HG03342 (cell line): ENCODE measurements around the gene DLGAP1.

Experiments
- ATAC-seq: cut with Tn5 transposase; IDR thresholded peaks from one replicate; pipeline ENCODE4 v1.9.1; 2021; ENCODE audit warnings: mild to moderate bottlenecking, moderate library complexity; ENCODE audit not compliant: unreplicated experiment

The DLGAP1 gene

GRCh38 chr18:3747176-3747973 is 707.7 kb downstream of the DLGAP1 start:
- no peak for ATAC-seq

GRCh38 chr18:3742541-3742940 is 712.6 kb downstream of the DLGAP1 start:
- ATAC-seq = no peak

- no peak for ATAC-seq
Observed at GRCh38 chr18:3741333-3741732, 713.8 kb downstream of the DLGAP1 start.

- no peak for ATAC-seq
Observed at GRCh38 chr18:3728704-3729437, 726.2 kb downstream of the DLGAP1 start.

DNA sequence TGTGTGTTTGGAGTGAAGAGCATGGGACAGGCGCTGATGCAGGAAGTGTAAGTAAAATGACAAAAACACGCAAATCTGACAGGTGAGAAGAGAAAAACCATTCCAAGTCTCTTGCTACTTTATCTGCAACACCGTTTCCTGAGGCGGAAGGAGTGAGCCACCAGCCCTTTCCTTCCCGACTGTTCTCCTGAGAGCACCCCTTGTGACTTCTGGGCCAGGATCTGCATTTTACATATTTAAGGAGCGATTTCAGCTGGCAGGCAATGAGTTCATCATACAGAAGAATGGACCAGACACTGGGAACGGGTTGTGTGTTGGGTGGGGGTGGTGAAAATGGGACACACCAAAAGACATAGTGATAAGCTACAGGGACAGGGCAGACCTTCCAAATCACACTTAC is 727.8 kb downstream of the DLGAP1 start:
- ATAC-seq = no peak

DNA sequence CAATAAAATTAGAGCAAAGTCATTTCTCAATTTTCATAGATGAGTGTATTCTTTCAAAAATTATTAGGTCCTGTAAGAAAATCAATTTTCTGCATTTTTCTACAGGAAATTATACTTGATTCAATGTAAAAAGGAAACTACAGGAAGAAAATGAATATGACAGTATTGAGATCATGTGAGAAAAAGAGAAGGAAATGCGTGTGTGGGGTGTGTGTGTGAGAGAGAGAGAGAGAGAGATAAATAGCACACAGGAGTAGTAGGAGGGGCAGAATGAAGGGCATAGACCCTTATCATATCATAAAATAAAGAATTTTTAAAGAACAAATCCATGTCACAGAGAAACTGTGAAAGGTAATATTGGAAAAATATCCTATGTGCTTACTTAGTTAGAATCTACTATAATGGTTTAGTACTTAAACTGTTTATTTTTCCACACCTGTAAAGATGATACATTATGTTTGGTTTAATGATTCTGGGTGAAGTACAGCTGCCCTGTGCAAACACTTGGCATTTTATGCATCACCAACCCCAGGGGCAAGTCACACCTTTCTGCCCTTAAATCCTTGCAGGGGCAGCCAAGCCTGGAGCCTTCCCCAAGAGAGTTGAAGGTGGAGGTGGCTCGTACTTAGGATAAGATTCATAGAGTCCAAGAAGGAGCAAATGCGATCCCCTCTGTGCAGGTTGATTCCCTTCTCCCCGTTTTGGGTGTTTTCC is 728.7 kb downstream of the DLGAP1 start:
- ATAC-seq = no peak

GRCh38 chr18:3725115-3725514 is 730.0 kb downstream of the DLGAP1 start:
- ATAC-seq = no peak

DNA sequence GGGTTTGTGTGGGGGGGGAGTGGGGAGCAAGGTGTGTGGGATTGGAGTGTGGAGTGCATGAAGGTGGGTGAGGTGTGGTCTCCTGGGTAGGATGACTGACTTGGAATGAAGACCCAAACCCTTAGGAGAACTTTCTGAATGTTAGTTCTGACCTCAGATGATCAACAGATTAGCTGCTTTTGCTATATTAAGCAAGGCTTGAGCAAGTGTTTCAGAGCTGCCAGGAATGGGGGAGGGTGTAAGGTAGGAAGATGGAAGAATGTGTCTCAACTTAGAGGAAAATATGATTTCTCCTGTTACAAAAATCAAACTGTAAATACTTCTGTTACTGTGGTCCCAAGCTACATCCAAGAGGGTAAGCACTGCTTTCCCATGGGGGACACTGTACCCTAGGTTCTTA is 731.6 kb downstream of the DLGAP1 start:
- ATAC-seq = no peak

DNA sequence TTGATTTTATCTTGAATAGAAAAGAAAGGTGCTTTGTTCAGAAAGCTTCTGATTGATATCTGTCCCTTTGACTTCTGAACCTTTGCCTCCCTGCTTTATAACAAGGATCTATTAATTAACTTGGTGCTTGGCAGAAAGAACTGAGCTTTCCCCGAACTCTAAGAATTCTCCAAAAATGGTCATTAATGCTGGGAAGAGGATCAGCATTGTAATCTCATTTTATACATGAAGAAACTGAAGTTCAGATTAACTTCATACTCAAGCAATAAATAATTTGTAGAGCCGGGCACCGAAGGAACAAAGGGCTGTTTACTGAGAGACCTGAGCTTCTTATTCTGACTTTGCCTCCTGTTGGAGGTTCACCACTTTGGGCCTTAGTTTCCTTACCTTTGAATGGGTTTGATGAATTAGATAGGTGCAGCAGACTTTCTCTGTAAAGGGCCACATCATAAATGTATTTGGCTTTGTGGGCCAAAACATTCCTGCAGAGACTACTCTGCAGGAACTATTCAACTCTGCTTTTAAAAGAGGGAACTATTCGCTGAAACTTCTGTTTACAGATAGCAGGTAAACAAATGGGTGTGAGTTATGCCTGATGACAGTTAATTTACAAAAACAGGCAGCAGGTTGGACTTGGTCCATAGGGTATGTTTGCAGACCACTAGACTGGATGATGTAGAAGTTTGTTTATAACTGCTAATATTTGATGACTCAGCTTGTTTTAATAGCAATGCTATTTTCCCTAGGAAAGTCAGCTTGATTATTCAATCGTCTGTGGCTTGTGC is 732.3 kb downstream of the DLGAP1 start:
- no peak for ATAC-seq

- no peak for ATAC-seq
Observed at GRCh38 chr18:3721771-3722648, 733.1 kb downstream of the DLGAP1 start.

GRCh38 chr18:3720818-3721545 is 734.1 kb downstream of the DLGAP1 start:
- ATAC-seq = no peak

DNA sequence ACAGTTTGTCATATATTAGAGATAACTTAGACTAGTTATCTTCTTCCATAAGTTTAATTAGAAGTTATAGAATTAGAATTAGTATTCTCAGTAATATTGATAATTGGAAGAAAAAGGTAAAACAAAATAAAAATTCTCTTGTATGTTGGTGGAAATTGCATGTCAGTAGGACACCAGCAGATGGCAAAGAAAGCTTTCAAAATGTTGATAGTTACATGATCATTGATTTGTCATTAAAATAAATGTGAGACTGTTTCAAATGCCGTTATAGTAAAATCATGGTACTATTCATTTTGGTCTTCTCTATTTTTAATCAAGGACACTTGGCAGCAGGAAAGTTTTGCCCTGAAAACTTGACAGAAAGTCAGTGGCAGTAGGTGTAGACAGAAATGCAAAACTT is 734.9 kb downstream of the DLGAP1 start:
- no peak for ATAC-seq

DNA sequence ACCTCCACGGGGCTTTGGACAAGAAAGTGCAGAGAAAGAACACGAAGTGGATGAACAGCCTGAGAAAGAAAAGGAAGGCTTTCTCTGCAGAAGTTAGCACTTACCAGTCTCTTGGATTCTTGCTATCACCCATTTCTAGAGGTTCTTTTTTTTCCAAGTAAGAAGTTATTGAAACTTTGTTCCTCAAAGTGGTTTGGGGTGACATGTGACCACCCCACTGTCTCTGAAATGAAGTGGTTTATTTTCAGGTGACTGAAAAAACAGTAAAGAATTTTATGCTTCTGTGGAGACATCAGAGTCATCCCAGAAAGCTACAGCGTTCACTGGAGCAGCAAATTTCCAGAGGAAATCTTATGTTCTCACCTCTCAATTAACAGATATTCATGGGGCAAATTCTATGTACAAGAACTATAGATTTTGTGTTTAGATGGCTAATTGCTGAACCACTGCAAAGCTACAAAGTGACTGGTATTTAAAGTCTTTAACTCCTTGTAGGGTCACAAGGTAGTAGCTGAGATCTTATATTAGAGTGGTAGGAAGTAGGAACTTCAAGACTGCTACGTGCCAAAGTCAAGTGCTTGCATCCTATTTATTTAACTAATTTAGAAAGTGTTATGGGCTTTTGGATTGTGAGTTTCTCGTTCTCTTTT is 737.6 kb downstream of the DLGAP1 start:
- no peak for ATAC-seq

- ATAC-seq = no peak
Observed at GRCh38 chr18:3716116-3716660, 738.9 kb downstream of the DLGAP1 start.

GRCh38 chr18:3715231-3716080 is 739.7 kb downstream of the DLGAP1 start:
- no peak for ATAC-seq

GRCh38 chr18:3713708-3714107 is 741.4 kb downstream of the DLGAP1 start:
- ATAC-seq = no peak

DNA sequence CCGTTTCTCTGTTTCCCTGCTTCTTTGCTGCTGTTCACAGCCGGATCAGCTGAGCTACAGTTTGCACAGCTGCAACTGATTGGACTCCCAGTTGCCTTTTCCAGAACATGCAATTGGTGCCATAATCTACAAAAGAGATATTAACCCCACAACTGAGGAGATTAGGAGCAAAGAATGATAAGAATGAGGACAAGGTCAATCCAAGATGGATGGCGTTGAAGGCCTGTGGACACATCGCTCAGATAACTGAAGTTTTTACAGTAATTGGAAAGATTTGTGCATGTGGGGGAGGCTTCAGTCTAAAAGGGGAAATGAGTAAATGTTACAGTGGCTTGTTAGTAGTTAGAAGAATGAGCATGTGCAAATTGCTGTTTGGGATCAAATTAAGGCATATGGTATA is 741.9 kb downstream of the DLGAP1 start:
- ATAC-seq = no peak

DNA sequence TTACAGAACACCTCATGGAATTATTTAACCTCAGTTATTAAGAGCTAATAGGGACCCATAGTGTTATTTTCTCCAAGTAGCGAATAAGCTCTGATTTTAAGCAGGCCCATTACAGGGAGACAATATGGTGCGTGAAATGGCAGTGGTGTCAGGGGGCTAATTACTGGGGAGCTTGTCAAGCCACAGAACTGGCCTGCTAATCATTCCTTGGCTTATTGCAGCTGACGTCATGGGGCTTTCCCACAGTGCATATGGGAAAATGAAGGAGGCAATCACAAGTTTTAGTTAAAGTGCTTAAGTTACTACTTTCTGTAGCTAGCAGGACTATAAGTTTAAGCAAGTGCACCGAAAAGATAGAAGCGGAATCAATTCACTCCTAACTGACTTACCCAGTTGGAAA is 742.6 kb downstream of the DLGAP1 start:
- no peak for ATAC-seq
